Stimulated activated CD4-positive, alpha-beta T cell treated with anti-CD3 and anti-CD28 coated beads, Interleukin-2, amount 100 ng/mL, for 24 hours (primary cell): ENCODE measurements around the gene TSR3.
A peak's percentile ranks its signal among the peaks of the same experiment; 100 is the strongest.

Experiments
- DNase-seq, 2 donors: peaks; one replicate each; pipeline ENCODE4 v3.0.0-alpha.2; 2020

The TSR3 gene

GRCh38 chr16:1322407-1322806 is 29.3 kb downstream of the TSR3 start:
- no peak for DNase-seq

GRCh38 chr16:1320658-1321240 is 30.9 kb downstream of the TSR3 start:
- no peak for DNase-seq

GRCh38 chr16:1320097-1320496 is 31.6 kb downstream of the TSR3 start:
- DNase-seq: no peak

GRCh38 chr16:1319041-1319440 is 32.6 kb downstream of the TSR3 start:
- DNase-seq: no peak

GRCh38 chr16:1318268-1318545 is 33.5 kb downstream of the TSR3 start:
- DNase-seq: no peak

GRCh38 chr16:1317479-1318267 is 34.0 kb downstream of the TSR3 start:
- no peak for DNase-seq

GRCh38 chr16:1316033-1316405 is 35.7 kb downstream of the TSR3 start:
- no peak for DNase-seq

GRCh38 chr16:1315081-1316032 is 36.3 kb downstream of the TSR3 start:
- no peak for DNase-seq

- DNase-seq: no peak
Measured at GRCh38 chr16:1314399-1315068, 37.1 kb downstream of the TSR3 start.

GRCh38 chr16:1313721-1314369 is 37.8 kb downstream of the TSR3 start:
- DNase-seq: no peak

- DNase-seq: no peak
Measured at GRCh38 chr16:1312903-1313302, 38.8 kb downstream of the TSR3 start.

GRCh38 chr16:1312467-1312816 is 39.2 kb downstream of the TSR3 start:
- no peak for DNase-seq

- DNase-seq: no peak
Measured at GRCh38 chr16:1311738-1312466, 39.8 kb downstream of the TSR3 start.

- no peak for DNase-seq
Measured at GRCh38 chr16:1311212-1311737, 40.4 kb downstream of the TSR3 start.

- peak; percentile 39 to 42 for DNase-seq
Measured at GRCh38 chr16:1310832-1311200, 40.9 kb downstream of the TSR3 start.

- DNase-seq: peak; percentile 63 to 64
Measured at GRCh38 chr16:1309888-1310831, 41.5 kb downstream of the TSR3 start.

GRCh38 chr16:1308977-1309885 is 42.4 kb downstream of the TSR3 start, which contains the start of gene UBE2I:
Gene UBE2I (plus strand): TSS chr16:1309636. CDS start chr16:1314031, 4,395 bp downstream.
- DNase-seq: peak; percentile 97 to 98

- DNase-seq: no peak
Measured at GRCh38 chr16:1308036-1308976, 43.4 kb downstream of the TSR3 start.
